Lower lobe of right lung (tissue), 2 donors: ENCODE results near the gene UNK. TPM values are rescaled to one million over a fixed set of nuclear protein-coding genes. Genes with fewer than 3 reads are reported as not detected.

Source experiments
- ATAC-seq, 2 donors: fragments of 200-7000 bp; cut with Tn5 transposase; one replicate each; pipeline ENCODE4 v1.9.1; 2020 to 2022; ENCODE audit warnings: mild to moderate bottlenecking in 2 of 2, moderate library complexity in 2 of 2
- DNase-seq: peaks from one replicate; pipeline ENCODE4 v3.0.0-alpha.2; 2020
- H3K27ac ChIP-seq: fragments of 200-600 bp; one replicate; pipeline ENCODE4 v1.8.0; 2022
- H3K27me3 ChIP-seq: fragments of 200-600 bp; one replicate; pipeline ENCODE4 v1.8.0; 2022; ENCODE audit warnings: low read depth
- H3K36me3 ChIP-seq: fragments of 200-600 bp; one replicate; pipeline ENCODE4 v1.8.0; 2022; ENCODE audit warnings: mild to moderate bottlenecking
- H3K4me1 ChIP-seq: fragments of 200-600 bp; one replicate; pipeline ENCODE4 v1.8.0; 2022
- H3K4me3 ChIP-seq: fragments of 200-600 bp; one replicate; pipeline ENCODE4 v1.8.0; 2022; ENCODE audit warnings: mild to moderate bottlenecking
- H3K9me3 ChIP-seq: fragments of 200-600 bp; one replicate; pipeline ENCODE4 v1.8.0; 2022
- CTCF ChIP-seq: fragments of 200-600 bp; IDR thresholded peaks from one replicate; pipeline ENCODE4 v1.8.0; 2022; ENCODE audit warnings: antibody characterized with exemption, mild to moderate bottlenecking
- intact Hi-C: fragments of 100-400 bp; cut with DNase I; formaldehyde crosslinking; loops from one replicate; pipeline ENCODE4 v1.11.0; 2022
- total RNA-seq: library from RNA; stranded (reverse); fragmentation: NEBNext Ultra II Directional; extraction: Animal tissue kit (Norgen Biotek cat#: 25700); gene quantifications from one replicate; pipeline ENCODE4 v1.2.1, GENCODE V29; 2021
- donor health status: DM: no; HTN: yes; CAD: no; lungs with severe emphysema.

Gene UNK
- total RNA-seq, 1 donor from 2014 or later: 31.1 TPM

- H3K4me1 ChIP-seq: no peaks in the 10 kb centered on the region
- H3K27me3 ChIP-seq: no peaks in the 10 kb centered on the region
- no peak overlapping the region for H3K4me3 ChIP-seq
- no peak for TF ChIP-seq CTCF
- no peak overlapping the region for H3K27ac ChIP-seq
- no peak for ATAC-seq
- peaks cover 16% of the 10 kb centered on the region for H3K36me3 ChIP-seq
- no peaks in the 10 kb centered on the region for H3K9me3 ChIP-seq
- intact Hi-C loops: no loop called here
- no peak for DNase-seq
Observed at GRCh38 chr17:75739174-75739573, 45.4 kb upstream of the UNK start.

DNA sequence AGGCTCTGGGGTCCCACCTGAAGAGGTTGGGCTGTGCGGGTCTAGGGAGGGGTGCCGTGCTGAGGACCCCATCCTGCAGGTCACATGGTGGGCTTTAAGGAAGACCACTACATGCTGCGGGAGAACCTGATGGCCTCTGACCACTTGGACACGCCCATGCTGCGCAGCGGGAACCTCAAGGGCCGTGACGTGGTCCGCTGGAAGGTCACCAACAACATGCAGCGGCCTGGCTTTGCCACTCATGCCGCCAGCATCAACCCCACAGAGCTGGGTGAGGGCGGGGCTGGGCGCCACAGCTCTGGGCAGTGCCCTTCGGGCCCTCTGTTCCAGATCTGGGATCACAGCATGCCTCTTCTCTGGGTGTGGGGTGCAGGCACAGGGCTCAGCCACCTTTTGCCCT, 44.8 kb upstream of the UNK start:
- intact Hi-C loops: no loop called here
- peaks cover 16% of the 10 kb centered on the region for H3K36me3 ChIP-seq
- ATAC-seq: no peak

DNA sequence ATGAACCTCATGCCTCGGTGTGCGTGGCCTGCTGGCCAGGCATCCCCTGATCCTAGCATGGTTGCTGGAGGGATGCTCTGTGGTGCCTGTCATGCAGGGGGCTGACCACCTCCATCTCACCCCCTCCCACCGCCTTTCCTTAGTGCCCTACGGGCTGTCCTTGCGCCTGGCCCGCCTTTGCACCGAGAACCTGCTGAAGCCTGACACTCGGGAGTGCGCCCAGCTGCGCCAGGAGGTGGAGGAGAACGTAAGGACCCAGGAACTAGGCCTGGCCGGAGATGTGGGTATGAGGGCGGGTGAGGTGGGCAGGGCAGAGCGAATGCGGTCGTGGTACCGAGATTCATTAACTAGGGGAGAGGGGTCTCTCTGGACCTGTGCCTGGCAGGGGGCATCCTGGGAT, 44.4 kb upstream of the UNK start:
- intact Hi-C loops: no loop called here
- Histone ChIP-seq H3K9me3 (no peaks in the 10 kb centered on the region), H3K36me3 (peaks cover 16% of the 10 kb centered on the region), H3K27me3 (no peaks in the 10 kb centered on the region), H3K27ac (no peak overlapping the region), H3K4me1 (no peaks in the 10 kb centered on the region), H3K4me3 (no peak overlapping the region)
- ATAC-seq (no peak), DNase-seq (no peak)
- TF ChIP-seq CTCF: no peak

More for the DNA sequence above, 44.8 kb upstream of the UNK start:
- TF ChIP-seq CTCF: no peak
- Histone ChIP-seq H3K9me3 (no peaks in the 10 kb centered on the region), H3K27ac (no peak overlapping the region), H3K27me3 (no peaks in the 10 kb centered on the region), H3K4me1 (no peaks in the 10 kb centered on the region), H3K4me3 (no peak overlapping the region)
- peak; percentile 44 for DNase-seq

DNA sequence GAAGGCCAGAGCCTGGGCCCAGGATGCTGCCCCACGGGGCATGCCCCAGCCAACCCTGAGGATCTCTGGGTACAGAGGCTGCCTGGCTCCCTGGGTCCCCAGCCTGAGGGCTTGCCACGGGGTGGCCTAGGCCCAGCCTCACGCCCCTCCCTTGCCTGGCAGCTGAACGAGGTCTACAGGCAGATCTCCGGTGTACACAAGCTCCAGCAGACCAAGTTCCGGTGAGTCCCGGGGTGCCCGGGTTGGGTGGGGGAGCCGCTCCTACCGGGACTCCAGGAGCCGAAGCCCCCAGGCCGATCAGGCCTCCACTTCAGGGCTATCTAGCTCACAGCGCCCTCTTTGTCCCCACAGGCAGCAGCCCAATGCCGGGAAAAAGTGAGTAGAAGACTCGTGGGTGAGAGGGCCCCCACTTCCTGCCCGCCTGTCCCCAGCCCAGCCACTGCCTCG, 44.0 kb upstream of the UNK start:
- Histone ChIP-seq H3K4me3 (no peak overlapping the region), H3K27ac (no peak overlapping the region), H3K4me1 (no peaks in the 10 kb centered on the region), H3K9me3 (no peaks in the 10 kb centered on the region), H3K36me3 (peaks cover 16% of the 10 kb centered on the region), H3K27me3 (no peaks in the 10 kb centered on the region)
- intact Hi-C loops: no loop called here
- ATAC-seq (no peak), DNase-seq (peak; percentile 39)
- TF ChIP-seq CTCF: no peak

GRCh38 chr17:75742337-75742736, 42.3 kb upstream of the UNK start:
- no peak for TF ChIP-seq CTCF
- H3K4me3 ChIP-seq: no peak overlapping the region
- intact Hi-C loops: no loop called here
- no peaks in the 10 kb centered on the region for H3K9me3 ChIP-seq
- ATAC-seq: no peak
- no peak for DNase-seq
- peaks cover under 1% of the 10 kb centered on the region for H3K4me1 ChIP-seq
- H3K36me3 ChIP-seq: peaks cover 4% of the 10 kb centered on the region
- H3K27me3 ChIP-seq: no peaks in the 10 kb centered on the region
- no peak overlapping the region for H3K27ac ChIP-seq
